AG08396 (cell line): Measurements from ENCODE around the gene TBC1D26.
"Not testable (repeated sequence)": the region's sequence is repeated elsewhere in the genome, so short reads cannot be mapped to it uniquely, and the experiment has no call there.

Experiments
- DNase-seq: peaks from one replicate; pipeline ENCODE4 v3.0.0; 2012; ENCODE audit warnings: low spot score, mixed read lengths

TBC1D26 gene

DNA sequence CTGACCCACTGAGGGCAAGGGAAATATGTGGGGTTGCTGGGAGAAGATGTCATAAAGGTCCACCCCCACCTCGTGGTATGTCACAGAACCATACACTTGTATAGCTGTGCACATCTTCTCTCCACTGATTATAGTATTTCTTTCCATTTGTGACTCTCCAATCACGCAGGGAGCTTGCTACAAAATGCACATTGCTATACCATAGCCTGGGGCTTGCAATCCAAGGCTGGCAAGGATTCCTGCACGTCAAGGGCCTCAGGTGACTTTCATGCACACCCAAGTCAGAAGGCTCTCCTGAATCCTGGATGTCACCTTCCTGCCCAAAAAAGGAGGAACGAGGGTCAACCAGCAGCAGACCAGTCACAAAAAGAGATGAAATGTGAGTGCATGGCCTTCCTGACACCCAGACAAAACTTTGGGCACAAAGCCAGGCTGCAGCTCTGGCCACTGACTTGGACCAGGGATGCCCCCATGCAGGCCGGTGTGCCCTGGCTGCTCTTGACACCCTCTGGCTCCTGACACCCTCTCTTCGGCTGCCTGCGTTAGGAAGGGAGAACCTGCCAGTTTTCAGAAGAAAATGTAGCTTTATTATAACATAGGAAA is 12.1 kb downstream of the TBC1D26 start:
- no peak for DNase-seq

DNA sequence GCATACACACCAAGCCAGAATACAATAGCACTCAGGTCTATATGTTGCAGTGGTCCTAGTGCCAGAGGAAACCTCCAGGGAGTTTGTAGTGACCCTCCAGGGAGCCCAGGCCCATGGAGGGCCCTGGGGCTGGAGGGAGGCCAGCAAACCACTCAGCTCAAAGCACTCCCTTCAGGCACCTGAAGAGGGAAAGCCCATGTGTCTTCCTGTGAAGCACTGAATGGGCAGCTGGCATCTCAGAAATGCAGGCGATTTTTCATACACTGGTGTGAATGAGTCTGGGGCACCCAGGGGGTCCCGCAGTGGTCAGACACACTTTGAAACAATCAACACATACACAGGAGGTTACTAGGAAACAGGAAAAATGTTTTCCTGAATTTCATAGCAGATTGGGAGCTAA is 12.8 kb downstream of the TBC1D26 start:
- no peak for DNase-seq

DNA sequence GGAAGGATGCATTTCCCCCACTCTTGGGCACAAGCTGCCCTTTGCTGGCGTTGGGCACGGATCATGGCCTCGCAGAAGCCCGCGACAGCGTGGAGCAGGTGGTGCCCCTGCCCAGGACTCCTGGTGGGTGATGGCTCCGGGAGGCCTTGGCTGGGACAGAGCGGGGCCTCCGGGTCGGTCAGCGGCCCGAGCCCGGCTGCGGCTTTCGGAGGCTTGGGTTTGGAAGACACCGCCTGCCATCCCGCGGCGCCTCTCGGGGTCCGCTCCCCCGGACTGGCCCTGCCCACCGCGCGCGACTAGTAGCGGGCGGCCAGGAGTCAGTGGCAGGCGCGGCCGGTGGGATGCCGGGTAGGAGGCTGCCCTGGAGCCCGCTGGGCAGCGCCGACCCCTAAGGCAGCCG is 17.3 kb downstream of the TBC1D26 start:
- DNase-seq = not testable (repeated sequence)

DNA sequence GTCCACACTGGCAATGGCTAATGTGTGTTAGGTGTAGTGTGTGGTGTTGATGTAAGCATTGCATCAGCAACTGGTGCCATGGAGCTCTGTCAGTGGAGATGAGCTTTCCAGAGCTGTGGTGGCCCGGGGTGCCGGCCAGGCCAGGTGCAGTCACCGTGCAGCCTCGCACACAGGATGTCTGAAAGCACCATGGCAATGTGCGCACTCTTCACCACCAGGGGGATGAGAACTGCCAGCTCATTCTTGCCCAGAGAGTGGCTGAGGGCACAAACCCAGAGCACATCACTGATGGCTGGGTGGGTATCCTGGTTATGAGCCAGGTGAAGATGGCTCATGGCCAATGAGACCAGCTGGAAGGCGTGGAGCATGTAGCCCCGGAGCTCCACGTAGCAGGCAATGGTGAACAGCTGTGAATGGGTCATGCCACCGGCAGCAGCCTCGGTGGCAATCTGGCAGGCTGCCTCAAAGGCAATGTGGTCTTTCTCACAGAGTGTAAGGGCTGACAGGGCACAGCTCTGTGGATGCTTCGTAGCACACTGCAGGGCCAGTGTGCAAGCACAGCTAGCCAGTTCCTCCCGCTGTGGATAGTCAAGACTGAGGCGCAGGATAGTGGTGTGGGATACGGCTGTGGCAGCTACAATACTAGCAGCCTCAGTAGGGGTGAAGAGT is 36.9 kb downstream of the TBC1D26 start:
- DNase-seq = not testable (repeated sequence)

DNA sequence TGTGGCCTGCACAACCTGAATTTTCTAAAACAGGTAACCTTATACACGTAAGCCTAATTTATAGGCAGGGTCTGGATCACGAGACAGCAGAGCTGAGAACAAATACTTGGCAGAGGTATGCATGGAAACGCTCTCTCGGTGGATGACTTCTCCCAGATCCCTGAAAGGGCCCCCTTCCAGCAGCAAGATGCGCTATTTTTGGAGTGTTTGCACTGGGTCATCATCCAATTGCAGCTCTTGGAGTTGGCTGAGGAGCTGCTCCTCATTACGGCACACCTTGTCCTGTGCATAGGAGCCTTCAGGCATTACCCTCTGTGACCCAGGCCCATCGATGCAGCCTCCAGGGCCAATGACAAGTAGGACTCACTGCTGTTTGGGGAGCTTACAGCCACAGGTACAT is 38.6 kb downstream of the TBC1D26 start:
- DNase-seq = not testable (repeated sequence)

DNA sequence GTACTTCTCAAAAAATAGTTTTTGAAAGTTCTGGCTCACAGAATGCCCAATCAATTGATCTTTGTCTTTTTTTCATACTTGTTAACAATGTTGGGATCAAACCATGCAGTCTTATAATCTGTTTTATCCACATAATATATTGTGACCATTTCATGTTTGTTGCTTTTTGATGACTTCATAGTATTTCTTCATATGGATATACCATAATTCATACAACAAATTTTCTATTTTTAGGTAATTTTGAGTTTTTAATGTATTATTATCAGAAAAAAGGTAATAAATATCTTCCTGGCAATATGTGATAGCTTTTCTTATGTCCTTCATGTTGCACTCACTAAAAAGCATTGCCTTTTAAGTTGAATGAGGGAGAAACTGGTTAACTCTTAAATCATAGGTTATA is 44.8 kb downstream of the TBC1D26 start:
- no peak for DNase-seq

DNA sequence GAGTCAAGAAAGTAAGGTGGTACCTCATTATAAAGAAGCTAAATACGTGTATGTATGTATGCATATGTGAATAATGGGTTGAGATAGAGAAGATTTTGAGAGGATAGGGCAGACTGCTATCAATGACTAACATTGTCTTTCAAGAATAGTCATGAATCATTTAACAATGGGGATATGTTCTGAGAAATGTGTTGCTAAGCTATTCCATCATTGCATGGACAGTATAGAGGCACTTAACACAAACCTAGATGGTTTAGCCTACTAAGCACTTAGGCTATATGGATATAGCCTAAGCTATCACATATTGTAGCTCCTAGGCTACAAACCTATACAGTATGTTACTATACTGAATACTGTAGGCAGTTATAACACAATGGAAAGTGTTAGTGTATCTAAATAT is 45.2 kb downstream of the TBC1D26 start:
- no peak for DNase-seq

DNA sequence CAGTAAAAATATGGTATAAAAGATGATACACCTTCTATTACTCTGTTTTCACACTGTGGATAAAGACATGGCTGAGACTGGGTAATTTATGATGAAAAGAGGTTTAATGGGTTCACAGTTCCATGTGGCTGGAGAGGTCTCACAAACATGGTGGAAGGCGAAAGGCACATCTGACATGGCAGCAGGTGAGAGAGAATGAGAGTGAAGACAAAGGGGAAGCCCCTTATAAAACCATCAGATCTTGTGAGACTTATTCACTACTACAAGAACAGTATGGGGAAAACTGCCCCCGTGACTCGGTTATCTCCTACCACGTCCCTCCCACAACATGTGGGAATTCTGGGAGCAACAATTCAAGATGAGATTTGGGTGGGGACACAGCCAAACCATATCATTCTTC is 45.6 kb downstream of the TBC1D26 start:
- no peak for DNase-seq

DNA sequence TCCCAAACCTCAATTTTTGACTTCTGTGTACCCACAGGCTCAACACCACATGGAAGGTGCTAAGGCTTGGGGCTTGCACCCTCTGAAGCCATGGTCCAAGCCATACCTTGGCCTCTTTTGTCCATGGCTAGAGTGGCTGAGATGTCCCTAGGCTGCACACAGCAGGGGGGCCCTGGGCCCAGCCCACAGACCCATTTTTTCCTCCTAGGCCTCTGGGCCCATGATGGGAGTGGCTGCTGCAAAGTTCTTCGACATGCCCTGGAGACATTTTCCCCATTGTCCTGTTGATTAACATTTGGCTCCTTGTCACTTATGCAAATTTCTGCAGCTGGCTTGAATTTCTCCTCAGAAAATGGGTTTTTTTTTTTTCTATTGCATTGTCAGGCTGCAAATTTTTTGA is 47.0 kb downstream of the TBC1D26 start:
- DNase-seq = no peak

DNA sequence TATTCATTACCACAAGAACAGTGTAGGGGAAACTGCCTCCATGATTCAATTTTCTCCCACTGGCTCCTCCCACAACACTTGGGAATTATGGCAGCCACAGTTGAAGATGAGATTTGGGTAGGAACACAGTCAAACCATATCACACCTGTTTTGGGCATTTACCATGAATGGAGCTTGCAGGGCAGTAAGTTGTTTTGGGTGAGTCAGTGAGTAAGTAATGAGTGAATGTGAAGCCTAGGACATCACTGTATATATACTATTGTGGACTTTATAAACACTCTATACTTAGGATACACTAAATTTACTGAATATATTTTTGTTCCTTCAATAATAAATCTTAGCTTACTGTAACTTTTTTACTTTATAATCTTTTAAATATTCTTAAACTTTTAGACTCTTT is 48.1 kb downstream of the TBC1D26 start:
- DNase-seq = no peak

DNA sequence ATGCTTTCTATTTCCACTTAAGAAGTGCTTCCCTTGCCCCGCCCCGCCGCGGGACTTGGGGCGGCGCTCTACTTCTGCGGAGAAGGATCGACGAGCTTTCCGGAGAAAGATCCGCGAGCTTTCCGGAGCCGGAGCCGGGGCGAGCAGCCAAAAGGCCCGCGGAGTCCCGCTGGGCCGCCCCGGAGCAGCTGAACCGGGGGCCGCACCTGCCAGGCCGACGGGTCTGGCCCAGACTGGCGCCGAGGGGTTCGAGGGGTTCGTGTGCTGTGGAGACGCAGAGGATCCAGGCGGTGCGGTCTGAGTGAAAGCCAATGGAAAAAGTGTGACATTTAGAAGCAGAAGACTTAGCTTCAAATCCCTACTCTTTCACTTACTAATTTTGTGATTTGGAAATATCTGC is 50.8 kb downstream of the TBC1D26 start:
- peak; percentile 28 for DNase-seq

DNA sequence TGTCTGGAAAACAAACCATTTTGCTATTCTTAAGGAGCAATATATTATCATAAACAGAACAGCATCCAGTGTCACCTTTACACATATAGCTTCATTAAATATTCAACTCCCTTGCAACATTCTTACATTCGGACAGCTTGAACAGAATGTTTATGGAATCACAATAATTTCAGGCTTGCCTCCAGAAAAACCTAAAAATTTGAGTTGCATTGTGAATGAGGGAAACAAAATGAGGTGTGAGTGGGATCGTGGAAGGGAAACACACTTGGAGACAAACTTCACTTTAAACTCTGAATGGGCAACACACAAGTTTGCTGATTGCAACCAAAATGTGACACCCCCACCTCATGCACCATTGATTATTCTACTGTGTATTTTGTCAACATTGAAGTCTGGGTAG is 51.4 kb downstream of the TBC1D26 start:
- no peak for DNase-seq

DNA sequence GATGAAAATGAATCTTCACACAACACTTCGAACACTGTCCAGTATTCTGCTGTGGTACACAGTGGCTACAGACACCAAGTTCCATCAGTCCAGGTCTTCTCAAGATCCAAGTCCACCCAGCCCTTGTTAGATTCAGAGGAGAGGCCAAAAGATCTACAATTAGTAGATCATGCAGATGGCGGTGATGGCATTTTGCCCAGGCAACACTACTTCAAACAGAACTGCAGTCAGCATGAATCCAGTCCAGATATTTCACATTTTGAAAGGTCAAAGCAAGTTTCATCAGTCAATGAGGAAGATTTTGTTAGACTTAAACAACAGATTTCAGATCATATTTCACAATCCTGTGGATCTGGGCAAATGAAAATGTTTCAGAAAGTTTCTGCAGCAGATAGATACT is 52.3 kb downstream of the TBC1D26 start:
- peak; percentile 13 for DNase-seq

DNA sequence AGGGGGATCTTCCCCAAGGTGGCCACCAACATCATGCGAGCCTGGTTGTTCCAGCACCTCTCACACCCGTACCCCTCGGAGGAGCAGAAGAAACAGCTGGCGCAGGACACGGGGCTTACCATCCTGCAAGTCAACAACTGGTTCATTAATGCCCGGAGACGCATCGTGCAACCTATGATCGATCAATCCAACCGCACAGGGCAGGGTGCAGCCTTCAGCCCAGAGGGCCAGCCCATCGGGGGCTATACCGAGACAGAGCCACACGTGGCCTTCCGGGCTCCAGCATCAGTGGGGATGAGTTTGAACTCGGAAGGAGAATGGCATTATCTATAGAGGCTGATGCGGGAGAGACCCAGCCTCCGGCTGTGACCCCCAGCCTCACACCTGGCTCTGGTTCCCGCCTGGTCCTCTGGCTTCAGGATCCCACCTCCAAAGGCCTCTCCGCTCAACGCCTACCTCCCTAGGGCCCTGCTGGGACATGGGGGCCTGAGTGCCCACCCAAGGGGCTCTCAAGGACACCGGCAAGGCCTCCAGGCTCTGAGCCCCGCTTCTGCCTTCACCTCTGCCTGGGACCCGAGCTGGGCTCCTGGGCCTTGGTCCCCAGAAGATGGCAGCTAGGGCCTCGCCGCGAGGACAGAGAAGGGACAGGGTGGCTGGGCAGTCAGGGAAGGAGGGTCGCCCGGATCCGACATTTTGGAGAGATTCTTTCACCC is 55.4 kb downstream of the TBC1D26 start:
- DNase-seq = not testable (repeated sequence)

DNA sequence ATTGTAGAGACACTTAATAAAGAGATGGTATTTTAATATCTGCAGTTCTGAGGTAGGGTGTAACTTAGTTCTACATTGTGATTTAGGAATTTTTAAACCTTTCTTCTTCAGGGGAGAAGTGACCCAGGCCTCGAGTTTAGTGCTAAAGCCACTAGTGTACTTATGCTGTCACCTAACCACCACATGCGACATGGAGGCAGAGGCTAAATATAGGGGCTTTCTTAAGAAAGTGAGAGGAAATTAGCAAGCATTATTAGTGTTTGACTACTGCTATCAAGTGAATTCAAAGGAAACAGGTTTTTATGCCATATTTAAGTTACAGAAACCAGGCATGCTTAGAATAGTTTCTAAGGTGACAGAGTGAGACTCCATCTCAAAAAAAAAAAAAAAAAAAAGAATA is 56.3 kb downstream of the TBC1D26 start:
- DNase-seq = not testable (repeated sequence)
